ENCODE data around the gene TMEM37.

Gene TMEM37

DNA sequence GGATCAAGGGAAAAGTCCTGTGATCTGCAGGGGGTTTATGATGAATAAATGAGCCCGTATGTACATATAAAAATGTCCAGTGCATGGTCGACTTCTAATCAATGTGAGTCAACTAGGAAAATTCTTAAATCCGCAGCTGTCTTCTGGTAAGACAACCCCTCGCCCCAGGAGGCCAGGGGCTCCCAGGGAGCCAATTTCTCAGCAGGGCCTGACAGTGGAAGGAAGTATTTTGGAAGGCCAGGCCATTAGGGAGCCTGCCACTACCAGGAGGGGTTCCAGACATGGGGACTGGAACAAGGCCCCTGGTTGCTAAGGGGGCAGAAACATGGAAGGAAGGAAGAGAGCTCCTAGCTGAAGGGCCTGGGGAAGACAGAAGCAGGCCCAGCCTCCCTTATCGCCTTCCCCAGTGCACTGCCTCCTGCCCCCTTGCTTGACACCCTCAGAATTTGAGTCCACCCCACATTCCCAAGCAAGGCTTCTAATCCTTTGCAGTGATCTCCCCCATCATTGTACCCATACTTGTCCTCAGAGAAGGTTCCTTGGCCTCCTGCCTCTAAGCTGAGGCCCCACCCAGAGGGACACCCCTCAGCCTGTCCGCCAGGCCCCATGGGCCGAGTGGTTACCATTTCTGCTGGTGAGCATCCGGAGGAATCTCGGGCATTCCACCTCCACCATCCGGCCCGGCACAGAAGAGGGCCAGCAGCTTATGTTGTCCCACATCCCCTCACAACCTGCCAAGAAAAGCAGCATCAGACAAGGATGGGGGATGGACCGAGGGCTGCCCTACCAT lies 46.7 kb downstream of the TMEM37 start:
- DNase-seq (ENCODE audit: low read depth in 2 of 2) = no peak

DNA sequence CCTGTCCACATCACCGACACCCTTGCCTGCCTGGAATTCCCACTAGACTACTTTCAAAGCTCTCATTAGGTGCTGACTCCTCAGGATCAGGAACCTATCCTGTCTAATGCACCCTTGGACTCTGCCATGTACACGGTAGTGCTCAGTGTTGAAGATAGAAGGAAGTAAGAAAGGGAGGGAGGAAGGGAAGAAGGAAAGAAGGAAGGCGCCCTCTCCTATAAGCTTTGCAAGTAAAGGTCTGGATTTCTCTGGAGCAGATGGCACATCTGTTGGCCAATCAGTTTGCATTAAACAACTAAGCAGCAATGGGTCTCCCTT lies 47.3 kb downstream of the TMEM37 start:
- DNase-seq (ENCODE audit: low read depth in 2 of 2) = no peak

DNA sequence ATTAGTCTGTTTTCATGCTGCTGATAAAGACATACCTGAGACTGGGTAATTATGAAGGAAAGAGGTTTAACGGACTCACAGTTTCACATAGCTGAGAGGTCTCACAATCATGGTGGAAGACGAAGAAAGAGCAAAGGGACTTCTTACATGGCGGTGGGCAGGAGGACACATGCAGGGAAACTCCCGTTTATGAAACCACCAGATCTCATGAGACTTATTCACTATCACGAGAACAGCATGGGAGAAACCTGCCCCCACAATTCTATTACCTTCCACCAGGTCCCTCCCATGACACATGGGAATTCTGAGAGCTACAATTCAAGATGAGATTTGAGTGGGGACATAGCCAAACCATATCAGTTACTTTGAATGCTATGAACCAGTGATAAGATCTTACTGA lies 48.5 kb downstream of the TMEM37 start:
- no peak for DNase-seq (ENCODE audit: low read depth in 2 of 2)

DNA sequence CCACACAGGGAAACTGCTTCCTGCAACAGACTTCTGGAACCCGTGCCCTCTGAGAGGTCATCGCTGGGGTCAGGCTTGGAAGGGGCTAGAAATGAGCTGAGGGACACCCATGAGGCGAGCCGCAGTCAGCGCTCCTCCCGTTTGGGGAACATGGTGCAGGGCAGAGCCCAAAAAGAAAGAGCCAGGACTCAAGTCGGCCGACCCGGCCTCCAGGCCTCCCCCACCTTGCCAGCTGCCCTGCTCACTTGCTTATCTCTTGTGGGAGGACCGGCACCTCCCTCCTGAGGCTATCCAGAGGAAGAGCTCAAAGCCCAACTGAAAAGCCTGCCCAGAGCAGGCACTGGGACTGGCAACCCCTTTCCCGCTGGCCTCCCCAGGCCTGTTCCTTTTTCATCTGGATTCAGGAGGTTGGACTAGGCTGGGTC lies 49.1 kb downstream of the TMEM37 start:
- DNase-seq (ENCODE audit: low read depth in 2 of 2) = no peak

DNA sequence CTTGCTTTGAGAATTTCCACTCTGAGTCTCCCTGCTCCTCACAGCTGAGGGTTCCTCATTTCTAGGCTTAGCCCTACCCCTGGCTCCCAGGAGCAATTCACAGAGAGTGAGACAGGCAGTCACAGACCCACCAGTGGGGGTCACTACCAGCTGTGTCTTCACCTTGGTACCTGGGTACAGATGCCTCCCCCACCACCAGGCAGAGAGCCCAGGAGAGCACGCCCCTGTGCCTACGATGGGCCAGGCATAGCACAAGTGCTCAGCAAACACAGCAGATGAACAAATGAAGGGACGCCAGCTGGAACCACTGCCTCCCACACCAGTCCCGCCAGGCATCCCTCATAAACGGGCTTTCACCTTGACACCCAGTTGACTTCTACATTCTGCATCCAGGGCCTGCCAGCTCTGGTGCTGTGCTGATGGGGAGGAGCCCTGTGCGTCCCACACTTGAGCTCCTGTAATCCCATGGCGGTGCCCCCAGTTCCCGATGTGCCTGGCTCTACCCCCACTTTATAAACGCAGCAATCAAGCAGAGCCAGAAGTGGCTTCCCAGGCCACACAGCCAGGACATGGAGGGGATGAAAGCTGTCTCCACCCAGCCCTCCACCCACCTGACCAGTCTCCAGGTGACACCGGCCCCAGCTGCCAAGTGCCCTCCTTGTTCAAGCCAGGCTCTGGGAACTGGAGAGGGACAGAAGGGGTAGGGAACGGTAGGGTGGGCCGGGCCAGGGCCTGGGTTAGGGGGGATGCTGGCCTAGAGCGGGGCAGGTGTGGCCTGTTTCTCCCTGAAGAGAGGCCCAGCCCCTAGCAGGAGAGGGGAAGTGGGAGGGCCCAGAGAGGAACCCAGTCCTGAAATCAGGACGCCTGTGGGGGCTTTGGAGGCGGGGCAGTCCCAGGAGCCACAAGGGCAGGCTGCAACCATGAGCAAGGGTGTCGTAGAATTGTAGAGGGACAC lies 50.1 kb downstream of the TMEM37 start:
- no peak for DNase-seq (ENCODE audit: low read depth in 2 of 2)

DNA sequence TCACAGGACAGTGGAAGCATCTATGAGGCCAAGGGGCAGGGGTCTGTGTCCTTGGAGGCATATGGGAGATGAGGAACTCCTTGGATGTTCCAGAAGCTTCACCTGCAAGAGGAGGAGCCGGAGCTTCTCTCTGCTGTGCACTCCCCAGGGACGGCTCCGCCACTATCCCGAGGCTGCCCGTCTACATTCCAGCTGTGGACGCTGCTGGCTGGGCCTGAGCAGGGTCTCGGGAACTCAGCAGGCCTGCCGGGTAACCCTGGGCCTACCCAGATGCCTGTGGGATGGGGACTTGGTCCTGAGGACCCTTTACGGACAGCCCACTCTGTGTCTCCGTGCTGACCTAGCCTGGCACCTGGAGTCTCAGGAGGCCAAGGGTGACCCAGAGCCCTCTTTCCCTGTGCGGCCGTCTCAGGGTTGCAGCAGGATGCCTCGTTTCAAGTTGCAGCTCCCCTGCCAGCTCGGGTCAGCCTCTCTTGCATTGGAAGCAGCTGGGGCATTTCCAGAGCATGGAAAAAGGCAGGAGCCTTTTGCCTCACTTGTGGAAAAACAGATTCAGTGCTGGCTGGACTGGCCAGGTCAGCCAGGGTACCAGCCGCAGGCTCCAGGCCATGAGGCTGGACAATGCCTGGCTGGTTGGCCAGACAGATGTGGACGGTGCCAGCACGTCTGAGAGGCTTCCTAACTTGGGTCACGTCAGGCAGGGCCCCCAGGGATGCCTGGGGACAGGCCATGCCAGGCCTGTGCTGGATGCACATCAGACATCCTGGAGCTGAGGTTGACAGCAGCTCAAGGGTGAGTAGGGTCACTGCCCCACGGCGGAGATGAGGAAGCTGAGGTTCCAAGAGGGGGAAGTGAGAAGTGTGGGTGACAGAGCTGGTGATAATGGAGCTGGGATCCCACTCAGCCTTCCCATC lies 51.1 kb downstream of the TMEM37 start:
- DNase-seq (ENCODE audit: low read depth in 2 of 2) = no peak

DNA sequence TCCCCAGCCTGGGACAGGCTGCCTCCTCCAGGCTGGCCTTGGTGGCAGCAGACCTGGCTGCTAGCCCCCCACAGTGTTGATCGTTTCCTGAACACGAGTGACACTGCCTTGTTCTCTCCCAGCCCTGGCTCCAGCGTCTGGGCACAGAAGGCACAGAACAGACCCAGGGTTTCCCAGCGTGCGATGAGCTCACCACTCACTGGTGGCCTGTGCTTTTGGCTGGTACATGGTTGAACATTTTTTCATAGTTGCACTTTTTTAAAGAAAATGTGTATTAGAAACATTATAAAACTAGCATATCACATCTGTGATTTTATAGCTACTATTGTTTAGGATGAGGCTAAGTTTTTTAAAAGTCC lies 51.7 kb downstream of the TMEM37 start:
- no peak for DNase-seq (ENCODE audit: low read depth in 2 of 2)

DNA sequence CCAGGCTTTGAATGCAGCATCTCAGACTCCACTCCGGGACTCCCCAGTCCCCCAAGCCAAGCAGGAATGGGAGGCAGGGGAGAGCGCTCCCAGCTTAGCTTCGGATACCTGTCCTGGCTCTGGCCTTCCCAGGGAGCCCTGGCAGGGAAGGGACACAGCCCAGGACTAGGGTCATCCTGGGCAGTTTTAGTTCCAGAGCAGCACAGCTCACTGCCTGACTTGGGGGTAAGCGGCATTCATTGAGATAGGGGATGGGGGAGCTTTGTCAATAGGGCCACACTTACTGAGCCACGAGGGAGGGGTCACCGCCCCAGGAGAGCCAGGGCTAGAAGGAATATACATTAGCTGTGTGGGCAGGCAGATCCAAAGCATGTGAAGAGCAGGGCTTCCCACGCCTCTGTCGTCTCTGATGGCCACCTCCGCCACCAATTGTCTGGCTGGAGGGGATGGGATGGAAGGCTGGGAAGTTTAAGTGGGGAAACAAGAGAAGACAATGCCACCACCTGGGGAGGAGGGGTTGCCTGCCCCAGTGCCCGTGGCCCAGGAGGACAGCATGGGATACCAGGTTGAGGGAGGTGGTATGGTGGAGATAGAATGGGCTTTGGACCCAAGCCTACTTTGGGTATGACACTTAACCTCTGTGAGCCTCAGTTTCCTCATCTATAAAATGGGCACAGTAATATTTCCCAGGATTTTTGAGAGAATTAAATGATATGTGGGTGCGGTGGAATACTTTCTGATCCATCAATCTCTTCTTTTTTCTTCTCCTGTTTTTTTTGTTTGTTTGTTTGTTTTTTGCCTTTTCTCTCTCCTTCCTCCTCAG lies 52.5 kb downstream of the TMEM37 start:
- no peak for DNase-seq (ENCODE audit: low read depth in 2 of 2)

DNA sequence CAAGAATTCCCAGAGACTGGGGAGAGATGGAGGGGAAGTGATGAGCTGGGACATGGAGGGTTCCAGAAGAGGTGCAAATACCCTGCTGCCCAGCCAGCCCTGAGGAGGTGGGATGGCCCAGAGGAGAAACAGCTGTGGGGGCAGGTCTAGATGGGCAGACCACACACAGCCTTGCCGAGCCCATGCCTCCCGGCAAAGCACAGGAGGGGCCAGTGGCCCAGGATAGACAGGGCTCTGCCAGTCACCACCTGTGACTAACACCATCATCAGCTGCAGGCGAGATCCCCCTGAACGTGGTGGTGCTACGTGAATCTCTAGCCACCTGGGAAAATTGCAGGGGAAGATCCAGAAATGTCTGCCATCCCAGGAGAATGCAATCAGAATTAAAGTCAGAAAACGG lies 53.2 kb downstream of the TMEM37 start:
- no peak for DNase-seq (ENCODE audit: low read depth in 2 of 2)

DNA sequence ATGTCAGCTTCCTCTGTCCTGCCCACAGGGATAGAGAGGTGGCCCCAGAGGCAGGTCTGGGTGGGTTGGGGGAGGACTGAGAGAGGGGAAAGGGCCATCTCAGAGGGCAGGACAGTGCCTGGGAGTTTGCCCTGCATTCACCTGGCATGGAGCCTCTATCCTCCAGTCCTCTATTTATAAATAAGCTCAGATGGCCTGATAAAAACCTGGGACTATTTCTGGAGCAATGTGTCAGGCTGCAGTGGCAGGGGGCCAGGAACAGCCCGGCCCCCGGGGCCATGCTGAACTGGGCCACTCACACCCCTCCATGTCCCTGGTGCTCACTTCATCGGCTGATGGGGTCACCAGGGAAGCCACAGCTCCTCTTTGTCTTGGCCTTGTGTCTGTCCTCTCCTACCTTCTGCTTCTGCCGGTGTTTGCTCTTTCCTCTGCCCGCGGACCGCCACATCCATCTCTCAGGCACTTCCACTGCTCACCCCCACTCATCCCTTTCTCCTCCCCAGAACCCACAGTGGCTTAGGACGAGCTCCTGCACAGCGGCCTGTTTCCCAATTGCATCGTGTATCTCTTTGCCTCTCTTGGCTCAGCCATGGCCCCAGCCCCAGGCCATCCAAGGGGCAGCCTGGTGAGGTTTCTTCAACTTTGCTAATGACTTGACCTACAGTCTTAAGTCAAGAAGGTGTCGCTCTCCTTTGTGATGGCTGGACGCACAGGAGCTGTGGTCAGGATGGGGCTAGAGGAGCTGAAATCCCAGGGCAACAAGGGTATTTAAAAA lies 53.9 kb downstream of the TMEM37 start:
- no peak for DNase-seq (ENCODE audit: low read depth in 2 of 2)

DNA sequence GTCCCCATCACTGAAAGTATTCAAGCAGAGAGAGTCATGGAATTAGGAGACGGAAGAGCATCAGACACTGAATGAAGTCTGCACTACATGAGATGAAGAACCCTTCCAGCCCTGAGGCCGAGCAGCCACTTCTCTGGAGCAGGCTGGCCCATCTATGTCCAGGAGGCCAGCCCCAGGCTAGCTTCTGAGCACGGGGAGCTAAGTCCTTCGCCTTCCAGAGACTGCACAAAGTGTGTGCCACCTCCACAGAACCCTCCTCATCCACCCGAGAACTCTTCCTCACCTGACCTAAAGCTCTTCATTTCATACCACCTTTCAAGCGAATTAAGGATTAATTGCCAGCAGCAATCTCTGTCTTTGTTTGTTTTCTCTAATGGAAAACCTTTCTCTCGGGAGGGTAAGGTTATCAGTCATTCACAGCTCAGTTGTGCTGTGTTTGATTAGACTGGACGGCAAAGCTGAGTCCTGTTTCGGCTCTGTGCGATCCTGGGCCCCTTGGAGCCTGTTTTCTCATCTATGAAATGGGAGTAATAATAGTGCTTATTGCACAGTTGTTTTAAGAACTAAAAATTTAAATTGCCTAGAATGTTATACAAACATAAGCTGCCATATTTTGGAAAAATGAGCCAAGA lies 54.7 kb downstream of the TMEM37 start:
- no peak for DNase-seq (ENCODE audit: low read depth in 2 of 2)

DNA sequence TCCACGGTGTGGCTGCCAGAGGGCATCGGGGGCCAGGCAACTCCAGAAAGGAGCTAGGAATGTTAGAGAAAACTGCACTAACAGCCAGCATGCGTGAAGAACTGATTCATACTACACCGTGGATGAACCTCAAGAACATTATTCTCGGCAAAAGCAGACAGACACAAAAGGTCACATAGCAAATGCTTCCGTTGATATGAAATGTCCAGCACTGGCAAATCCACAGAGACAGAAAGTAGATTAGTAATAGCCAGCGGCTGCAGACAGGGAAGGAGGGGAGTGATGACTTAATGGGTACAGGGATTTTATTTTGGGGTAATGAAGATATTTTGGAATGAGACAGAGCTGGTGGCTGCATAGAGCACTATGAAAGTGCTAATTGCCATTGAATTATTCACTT lies 55.2 kb downstream of the TMEM37 start:
- DNase-seq (ENCODE audit: low read depth in 2 of 2) = no peak

DNA sequence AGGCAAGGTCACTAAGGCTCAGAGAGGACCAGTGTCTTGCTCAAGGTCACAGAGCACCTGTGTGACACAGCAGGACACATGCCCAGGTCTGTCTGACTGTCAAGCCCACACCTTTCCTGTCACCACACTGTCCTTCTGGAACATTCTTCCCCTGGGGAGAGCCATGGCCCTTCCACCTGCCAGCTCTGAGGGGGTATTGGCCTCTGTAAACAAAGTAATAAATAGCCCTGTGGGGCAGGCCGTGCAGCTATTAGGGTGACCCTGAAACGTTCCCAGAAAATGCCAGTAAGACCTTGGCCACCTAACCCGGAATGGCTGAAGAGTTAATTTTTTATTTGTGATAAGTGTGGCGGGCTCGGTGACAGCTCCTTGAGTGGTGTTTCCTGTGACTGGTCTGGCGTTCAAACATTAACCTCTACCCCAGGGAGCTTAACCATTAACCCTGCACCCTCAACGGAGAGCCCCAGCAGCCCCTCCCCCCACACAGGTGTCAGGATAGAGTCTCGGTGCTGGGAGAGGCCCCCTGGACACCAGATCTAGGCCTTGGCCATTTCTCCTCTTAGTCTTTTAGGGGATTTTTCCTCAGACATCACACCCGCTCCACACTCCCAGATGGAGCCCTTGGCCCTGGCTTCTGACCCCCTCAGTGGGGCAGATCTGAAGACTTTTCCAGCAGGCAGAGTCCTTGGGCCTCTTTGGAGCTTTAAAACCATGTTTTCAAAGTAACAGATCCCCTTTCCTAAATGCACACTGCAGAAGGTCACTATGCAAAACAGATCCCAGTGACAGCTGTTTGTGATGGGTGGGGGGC lies 56.0 kb downstream of the TMEM37 start:
- DNase-seq (ENCODE audit: low read depth in 2 of 2) = no peak

All from fibroblast of skin of left biceps (primary cell).